Measurements from ENCODE around the gene GPD1. TPM values are rescaled to one million over a fixed set of nuclear protein-coding genes. Genes with fewer than 3 reads are reported as not detected.

The GPD1 gene
- total RNA-seq, 4 donors from 2014 or later = 9.2 to 22.1 (median 11.3) TPM; not detected in 1

GRCh38 chr12:50160643-50161042 lies 56.8 kb downstream of the GPD1 start:
- H3K27me3 ChIP-seq = no peaks in the 10 kb centered on the region
- peaks cover 0 to 4% (median 2%) of the 10 kb centered on the region in 4 donors for H3K4me1 ChIP-seq
- no peak overlapping the region for H3K4me3 ChIP-seq
- intact Hi-C loops (cut with DNase I; ENCODE audit: low total_unique reads) (no loop called here), in situ Hi-C loops (cut with MboI; ENCODE audit: low pct_ligation_motif_present in 1 of 4, low pct_unique_long_range_greater_than_20kb in 1 of 4, low sequenced_read_pairs in 3 of 4) (loop anchor here in 1 of 4 donors (10.0 kb wide), 1 partner anchor 46 kb away; the partner anchor contains the start of gene COX14)
- no peaks in the 10 kb centered on the region for H3K9me3 ChIP-seq
- H3K27ac ChIP-seq = no peak overlapping the region
- no peak for DNase-seq
- no peak for TF ChIP-seq EP300 (IDR thresholded peaks at IDR 0.05; ENCODE audit: low read depth)
- TF ChIP-seq POLR2A (IDR thresholded peaks at IDR 0.05) = no peak
- no peak for TF ChIP-seq POLR2AphosphoS5 (IDR thresholded peaks at IDR 0.05)
- TF ChIP-seq, protein P1, sequence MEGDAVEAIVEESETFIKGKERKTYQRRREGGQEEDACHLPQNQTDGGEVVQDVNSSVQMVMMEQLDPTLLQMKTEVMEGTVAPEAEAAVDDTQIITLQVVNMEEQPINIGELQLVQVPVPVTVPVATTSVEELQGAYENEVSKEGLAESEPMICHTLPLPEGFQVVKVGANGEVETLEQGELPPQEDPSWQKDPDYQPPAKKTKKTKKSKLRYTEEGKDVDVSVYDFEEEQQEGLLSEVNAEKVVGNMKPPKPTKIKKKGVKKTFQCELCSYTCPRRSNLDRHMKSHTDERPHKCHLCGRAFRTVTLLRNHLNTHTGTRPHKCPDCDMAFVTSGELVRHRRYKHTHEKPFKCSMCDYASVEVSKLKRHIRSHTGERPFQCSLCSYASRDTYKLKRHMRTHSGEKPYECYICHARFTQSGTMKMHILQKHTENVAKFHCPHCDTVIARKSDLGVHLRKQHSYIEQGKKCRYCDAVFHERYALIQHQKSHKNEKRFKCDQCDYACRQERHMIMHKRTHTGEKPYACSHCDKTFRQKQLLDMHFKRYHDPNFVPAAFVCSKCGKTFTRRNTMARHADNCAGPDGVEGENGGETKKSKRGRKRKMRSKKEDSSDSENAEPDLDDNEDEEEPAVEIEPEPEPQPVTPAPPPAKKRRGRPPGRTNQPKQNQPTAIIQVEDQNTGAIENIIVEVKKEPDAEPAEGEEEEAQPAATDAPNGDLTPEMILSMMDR (IDR thresholded peaks at IDR 0.05) = no peak
- H3K36me3 ChIP-seq = no peaks in the 10 kb centered on the region

Other genes starting within 250 kb of the GPD1 start
- gene FAIM2, start 200.1 kb upstream of the GPD1 start, total RNA-seq = 1 to 10 TPM; 1.5 to 2.8 (median 2.5) TPM
- not detected for gene AQP2, start 153.3 kb upstream of the GPD1 start, total RNA-seq
- gene AQP5, start 142.1 kb upstream of the GPD1 start, total RNA-seq = not detected
- under 1 TPM in 1 of 4 donors, not detected in 3; 0.41 TPM for gene AQP6, start 131.1 kb upstream of the GPD1 start, total RNA-seq
- 10 to 100 TPM in 2 of 4 donors, 1 to 10 TPM in 2; 5.0 to 13.4 (median 9.3) TPM for gene RACGAP1, start 78.5 kb upstream of the GPD1 start, total RNA-seq
- 1 to 10 TPM in 1 of 4 donors, under 1 TPM in 3; 0.75 to 3.0 (median 0.81) TPM for gene ASIC1, start 46.4 kb upstream of the GPD1 start, total RNA-seq
- 10 to 100 TPM; 23.7 to 52.4 (median 40.4) TPM for gene SMARCD1, start 18.7 kb upstream of the GPD1 start, total RNA-seq
- 100 to 1,000 TPM in 1 of 4 donors, 10 to 100 TPM in 3; 22.1 to 107 (median 62.0) TPM for gene COX14, start 8.2 kb downstream of the GPD1 start, total RNA-seq
- 10 to 100 TPM; 17.5 to 32.5 (median 21.0) TPM for gene CERS5, start 63.4 kb downstream of the GPD1 start, total RNA-seq
- 100 to 1,000 TPM; 151 to 259 (median 243) TPM for gene LIMA1, start 179.5 kb downstream of the GPD1 start, total RNA-seq

All from transverse colon (tissue), 4 donors.